K562 (cell line): ENCODE measurements around the gene FAAH. TPM values are rescaled to one million over a fixed set of nuclear protein-coding genes. Genes with fewer than 3 reads are reported as not detected.

ENCODE experiments used
- ATF1 ChIP-seq, 2 experiments: fragments of 450-650 bp in 1 of 2; IDR thresholded peaks; 2 replicates each; pipeline ENCODE4 v1.6.1; 2016; ENCODE audit warnings: missing compliant biosample characterization in 1 of 2, missing genetic modification characterization in 1 of 2
- GTF2B ChIP-seq: IDR thresholded peaks from 2 replicates; pipeline ENCODE4 v1.6.1; 2011; ENCODE audit not compliant: insufficient read length; ENCODE audit errors: extremely low read depth
- KAT2B ChIP-seq: IDR thresholded peaks from one replicate; pipeline ENCODE4 v1.6.1; 2012; ENCODE audit warnings: low read depth, mild to moderate bottlenecking, control low read depth, inconsistent platforms, low read length, moderate library complexity
- MLX ChIP-seq, 2 experiments: fragments of 450-650 bp in 1 of 2; sonication (generic) in 1 of 2; formaldehyde crosslinking; conservative IDR thresholded peaks; 2 replicates each; pipeline versions ENCODE4 v1.4.0 to v1.8.1; 2020 to 2022; ENCODE audit warnings: mild to moderate bottlenecking in 1 of 2, missing genetic modification reagents in 1 of 2
- NFE2L1 ChIP-seq: fragments of 450-650 bp; IDR thresholded peaks from 2 replicates; pipeline ENCODE4 v1.6.1; 2016; ENCODE audit warnings: missing genetic modification characterization, low read depth, mild to moderate bottlenecking, missing compliant biosample characterization, moderate library complexity, borderline replicate concordance
- NR1H2 ChIP-seq: sonication (generic); formaldehyde crosslinking; IDR thresholded peaks from 2 replicates; pipeline ENCODE4 v1.4.0; 2020; ENCODE audit warnings: mild to moderate bottlenecking, missing genetic modification reagents
- PURB ChIP-seq: sonication (generic); formaldehyde crosslinking; IDR thresholded peaks from 2 replicates; pipeline ENCODE4 v1.9.0; 2021; ENCODE audit warnings: low read depth, mild to moderate bottlenecking, missing genetic modification reagents
- SNIP1 ChIP-seq: fragments of 450-650 bp; IDR thresholded peaks from 2 replicates; pipeline ENCODE4 v1.7.1; 2017; ENCODE audit warnings: low read depth, mild to moderate bottlenecking
- SUPT5H ChIP-seq: fragments of 450-650 bp; IDR thresholded peaks from 2 replicates; pipeline ENCODE4 v1.6.1; 2016
- TBP ChIP-seq: optimal IDR thresholded peaks from 2 replicates; pipeline ENCODE3; 2011; ENCODE audit warnings: low read depth, low read length, improper control_type of control experiment
- ZNF561 ChIP-seq: fragments of 450-650 bp; formaldehyde crosslinking; conservative IDR thresholded peaks from 2 replicates; pipeline ENCODE4 v1.4.0; 2020; ENCODE audit warnings: mild to moderate bottlenecking, moderate library complexity
- ZNF699 ChIP-seq: fragments of 250-450 bp; sonication (Bioruptor Pico); IDR thresholded peaks from 2 replicates; pipeline ENCODE4 v1.8.0; 2021; ENCODE audit warnings: mild to moderate bottlenecking, moderate library complexity; ENCODE audit not compliant: insufficient replicate concordance
- polyA plus RNA-seq, 8 experiments: library from polyadenylated mRNA; depleted of rRNA in 4 of 8; stranded (reverse) in 5 of 8; unstranded in 3 of 8; fragments of >200 nt; fragmentation: Nextera tagmentation in 2 of 8; fragmentation: Illumina TruSeq in 1 of 8; extraction: Ambion mirVana in 2 of 8; extraction: Trizol in 1 of 8; gene quantifications; 2 replicates each; pipeline versions ENCODE4 v1.2.1 to v1.2.3, GENCODE V29; 2011 to 2014; ENCODE audit warnings: inconsistent platforms in 1 of 8, missing spikeins in 1 of 8
- total RNA-seq, 7 experiments: library from RNA; depleted of rRNA in 6 of 7; stranded (reverse); fragments of >200 nt in 6 of 7; fragmentation: Illumina TruSeq in 2 of 7; extraction: Trizol in 2 of 7; gene quantifications; 2 replicates each; pipeline versions ENCODE4 v1.2.1 to v1.2.3, GENCODE V29; 2011 to 2021; ENCODE audit warnings: low replicate concordance in 1 of 7

Gene FAAH
- total and polyA plus RNA-seq, 9 of the 15 experiments (the other 6 are each of a cell fraction or from before 2014, with no cell fraction given) = 0.06 to 1.1 (median 0.32) TPM

GRCh38 chr1:46407636-46408035, 13.5 kb downstream of the FAAH start (continued):
- TF ChIP-seq KAT2B (no peak), ATF1 (CRISPR knock-in tag; IDR thresholded peaks at IDR 0.05) (no peak), ATF1 (tag; IDR thresholded peaks at IDR 0.05) (peak; percentile 45), SNIP1 (no peak), PURB (no peak), GTF2B (no peak), TBP (no peak), ZNF699 (CRISPR knock-in tag) (no peak), SUPT5H (no peak), NR1H2 (CRISPR knock-in tag) (no peak), ZNF561 (CRISPR knock-in tag) (no peak), MLX (CRISPR knock-in tag; conservative IDR thresholded peaks at IDR 0.05) (no peak), NFE2L1 (tag) (no peak)
